Progenitor cell of endocrine pancreas (in vitro differentiated cells): ENCODE results near the gene CATSPERZ. TPM values are rescaled to one million over a fixed set of nuclear protein-coding genes. Genes with fewer than 3 reads are reported as not detected.

Experiments used
- DNase-seq: peaks from one replicate; pipeline ENCODE4 v3.0.0; 2021; ENCODE audit warnings: low spot score; ENCODE audit not compliant: unreplicated experiment
- H3K27ac Mint-ChIP-seq: 2 replicates; pipeline ENCODE4 v1.8.0; 2021; ENCODE audit warnings: mild to moderate bottlenecking, moderate library complexity, mixed read lengths
- H3K27me3 Mint-ChIP-seq: 2 replicates; pipeline ENCODE4 v1.8.0; 2021; ENCODE audit warnings: mixed read lengths
- H3K36me3 Mint-ChIP-seq: 2 replicates; pipeline ENCODE4 v1.8.0; 2022; ENCODE audit warnings: mixed read lengths; ENCODE audit not compliant: insufficient read depth
- H3K4me1 Mint-ChIP-seq: 2 replicates; pipeline ENCODE4 v1.8.0; 2021; ENCODE audit warnings: low read depth, mixed read lengths
- H3K4me3 Mint-ChIP-seq: 2 replicates; pipeline ENCODE4 v1.8.0; 2021; ENCODE audit warnings: low read depth, mild to moderate bottlenecking, moderate library complexity, mixed read lengths
- H3K9me3 Mint-ChIP-seq: 2 replicates; pipeline ENCODE4 v1.8.0; 2021; ENCODE audit warnings: low read depth, mixed read lengths
- CTCF ChIP-seq: fragments of 200-600 bp; sonication (generic); IDR thresholded peaks from one replicate; pipeline ENCODE4 v1.5.0; 2021; ENCODE audit warnings: antibody characterized with exemption, mild to moderate bottlenecking; ENCODE audit not compliant: unreplicated experiment
- total RNA-seq: library from RNA; stranded (reverse); gene quantifications from 2 replicates; pipeline ENCODE4 v1.2.1, GENCODE V29; 2021

CATSPERZ gene
- total RNA-seq, 1 donor from 2014 or later = not detected

- no peak overlapping the region for H3K4me3 Mint-ChIP-seq
- H3K27ac Mint-ChIP-seq = no peak overlapping the region
- no peak for TF ChIP-seq CTCF
- DNase-seq = no peak
- peaks cover 3% of the 10 kb centered on the region for H3K27me3 Mint-ChIP-seq
- H3K36me3 Mint-ChIP-seq = no peaks in the 10 kb centered on the region
- H3K4me1 Mint-ChIP-seq = no peaks in the 10 kb centered on the region
- H3K9me3 Mint-ChIP-seq = no peaks in the 10 kb centered on the region
Observed at GRCh38 chr11:64348383-64349024, 48.3 kb downstream of the CATSPERZ start.

GRCh38 chr11:64349025-64349387 lies 48.8 kb downstream of the CATSPERZ start:
- no peaks in the 10 kb centered on the region for H3K4me1 Mint-ChIP-seq
- H3K27me3 Mint-ChIP-seq = peaks cover 3% of the 10 kb centered on the region
- H3K27ac Mint-ChIP-seq = no peak overlapping the region
- H3K4me3 Mint-ChIP-seq = no peak overlapping the region
- no peaks in the 10 kb centered on the region for H3K9me3 Mint-ChIP-seq
- no peaks in the 10 kb centered on the region for H3K36me3 Mint-ChIP-seq
- DNase-seq = no peak
- no peak for TF ChIP-seq CTCF

GRCh38 chr11:64349404-64349803 lies 49.2 kb downstream of the CATSPERZ start:
- Mint-ChIP-seq H3K36me3 (no peaks in the 10 kb centered on the region), H3K4me1 (no peaks in the 10 kb centered on the region), H3K9me3 (no peaks in the 10 kb centered on the region), H3K27me3 (peaks cover 3% of the 10 kb centered on the region), H3K4me3 (no peak overlapping the region), H3K27ac (no peak overlapping the region)
- TF ChIP-seq CTCF = no peak
- DNase-seq = no peak

GRCh38 chr11:64351136-64351631 lies 51.0 kb downstream of the CATSPERZ start:
- TF ChIP-seq CTCF = no peak
- Mint-ChIP-seq H3K36me3 (no peaks in the 10 kb centered on the region), H3K4me3 (no peak overlapping the region), H3K27me3 (no peaks in the 10 kb centered on the region), H3K9me3 (no peaks in the 10 kb centered on the region), H3K4me1 (no peaks in the 10 kb centered on the region), H3K27ac (no peak overlapping the region)
- DNase-seq = no peak

DNA sequence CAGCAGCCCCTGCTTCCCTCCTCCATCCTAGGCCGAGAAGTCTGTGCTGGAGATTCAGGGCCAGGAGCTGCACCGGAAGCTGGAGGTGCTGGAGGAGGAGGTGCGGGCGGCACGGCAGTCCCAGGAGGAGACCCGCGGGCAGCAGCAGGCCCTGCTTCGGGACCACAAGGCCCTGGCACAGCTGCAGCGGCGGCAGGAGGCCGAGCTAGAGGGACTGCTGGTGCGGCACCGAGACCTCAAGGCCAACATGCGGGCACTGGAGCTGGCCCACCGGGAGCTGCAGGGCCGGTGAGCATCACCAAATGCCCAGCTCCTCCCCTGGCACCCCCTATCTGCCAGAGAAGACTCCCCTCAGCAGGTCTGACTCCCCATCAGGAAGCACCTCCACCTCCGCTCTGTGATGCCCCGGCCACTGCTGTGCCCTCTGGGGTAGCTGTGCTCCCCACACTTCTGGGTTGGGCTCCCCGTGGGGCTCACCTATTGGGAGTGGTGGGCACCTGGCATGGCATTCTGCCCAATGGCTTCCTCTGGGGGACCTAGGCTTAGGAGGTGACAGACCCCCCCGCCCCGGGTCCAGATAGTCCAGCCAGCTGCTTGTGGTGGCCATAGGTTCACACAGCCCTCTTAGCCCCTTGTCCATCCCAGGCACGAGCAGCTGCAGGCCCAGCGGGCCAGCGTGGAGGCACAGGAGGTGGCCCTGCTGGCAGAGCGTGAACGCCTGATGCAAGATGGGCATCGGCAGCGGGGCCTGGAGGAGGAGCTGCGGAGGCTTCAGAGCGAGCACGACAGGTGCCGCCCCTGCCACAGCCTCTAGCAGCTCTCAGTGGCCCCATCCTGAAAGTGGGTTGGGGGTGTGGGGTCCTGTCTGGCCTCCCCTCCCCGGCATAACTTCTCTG lies 52.2 kb downstream of the CATSPERZ start:
- H3K9me3 Mint-ChIP-seq = no peaks in the 10 kb centered on the region
- no peaks in the 10 kb centered on the region for H3K36me3 Mint-ChIP-seq
- peaks cover 2% of the 10 kb centered on the region for H3K4me1 Mint-ChIP-seq
- no peak for TF ChIP-seq CTCF
- H3K27ac Mint-ChIP-seq = no peak overlapping the region
- DNase-seq = no peak
- H3K27me3 Mint-ChIP-seq = peaks cover 3% of the 10 kb centered on the region
- no peak overlapping the region for H3K4me3 Mint-ChIP-seq
